Measurements from ENCODE around the gene MUC21. TPM values are rescaled to one million over a fixed set of nuclear protein-coding genes. Genes with fewer than 3 reads are reported as not detected.

The MUC21 gene
- total RNA-seq, 3 donors from 2014 or later, result 0.12 TPM; not detected in 2

- Histone ChIP-seq H3K4me3 (no peak overlapping the region), H3K36me3 (ENCODE audit: low read depth) (no peaks in the 10 kb centered on the region), H3K4me1 (ENCODE audit: low read depth) (no peaks in the 10 kb centered on the region), H3K9me3 (no peaks in the 10 kb centered on the region)
- ATAC-seq (no peak), DNase-seq (no peak)
- no peak for TF ChIP-seq CTCF (IDR thresholded peaks at IDR 0.05)
- intact Hi-C loops (cut with DNase I, micrococcal nuclease), result no loop called here
Observed at GRCh38 chr6:31037682-31038081, 54.2 kb downstream of the MUC21 start.

- DNase-seq (no peak), ATAC-seq (no peak)
- Histone ChIP-seq H3K4me1 (ENCODE audit: low read depth) (no peaks in the 10 kb centered on the region), H3K4me3 (no peak overlapping the region), H3K9me3 (no peaks in the 10 kb centered on the region), H3K36me3 (ENCODE audit: low read depth) (no peaks in the 10 kb centered on the region)
- TF ChIP-seq CTCF (IDR thresholded peaks at IDR 0.05), result no peak
- intact Hi-C loops (cut with DNase I, micrococcal nuclease), result no loop called here
Observed at GRCh38 chr6:31038559-31038958, 55.0 kb downstream of the MUC21 start.

Other genes starting within 250 kb of the MUC21 start
- 100 to 1,000 TPM; 133 to 175 (median 152) TPM for gene FLOT1, start 241.0 kb upstream of the MUC21 start, total RNA-seq
- gene IER3, start 239.2 kb upstream of the MUC21 start, total RNA-seq, result 100 to 1,000 TPM in 1 of 3 donors, 10 to 100 TPM in 2; 64.0 to 183 (median 67.6) TPM
- 100 to 1,000 TPM; 145 to 336 (median 271) TPM for gene DDR1, start 99.2 kb upstream of the MUC21 start, total RNA-seq
- 10 to 100 TPM; 17.0 to 25.3 (median 25.0) TPM for gene GTF2H4, start 75.5 kb upstream of the MUC21 start, total RNA-seq
- gene VARS2, start 69.5 kb upstream of the MUC21 start, total RNA-seq, result 10 to 100 TPM; 20.9 to 27.6 (median 27.3) TPM
- gene SFTA2, start 51.5 kb upstream of the MUC21 start, total RNA-seq, result not detected
- under 1 TPM in 1 of 3 donors, not detected in 2; 0.07 TPM for gene MUCL3, start 42.7 kb upstream of the MUC21 start, total RNA-seq
- gene MUC22, start 26.8 kb downstream of the MUC21 start, total RNA-seq, result not detected
- not detected for gene C6orf15, start 128.9 kb downstream of the MUC21 start, total RNA-seq
- 10 to 100 TPM in 1 of 3 donors, 1 to 10 TPM in 2; 2.4 to 11.1 (median 4.6) TPM for gene PSORS1C1, start 131.1 kb downstream of the MUC21 start, total RNA-seq
- gene CDSN, start 136.7 kb downstream of the MUC21 start, total RNA-seq, result not detected
- not detected for gene PSORS1C2, start 155.3 kb downstream of the MUC21 start, total RNA-seq
- gene CCHCR1, start 174.1 kb downstream of the MUC21 start, total RNA-seq, result 10 to 100 TPM; 25.7 to 53.3 (median 43.4) TPM
- gene TCF19, start 174.9 kb downstream of the MUC21 start, total RNA-seq, result 10 to 100 TPM in 1 of 3 donors, 1 to 10 TPM in 2; 5.3 to 13.2 (median 7.3) TPM
- gene POU5F1, start 187.0 kb downstream of the MUC21 start, total RNA-seq, result 1 to 10 TPM; 2.1 to 5.8 (median 3.4) TPM

All from mucosa of descending colon (tissue), 3 donors.